HEK293T (cell line): ENCODE measurements around the gene SNAP25.

ENCODE experiments used
- ARNT ChIP-seq: fragments of 450-650 bp; IDR thresholded peaks from 2 replicates; pipeline ENCODE4 v1.6.1; 2017; ENCODE audit warnings: mild to moderate bottlenecking
- BHLHE40 ChIP-seq: fragments of 450-650 bp; IDR thresholded peaks from 2 replicates; pipeline ENCODE4 v1.6.1; 2016; ENCODE audit warnings: mild to moderate bottlenecking, moderate library complexity, borderline replicate concordance
- CTBP1 ChIP-seq: fragments of 450-650 bp; IDR thresholded peaks from 2 replicates; pipeline ENCODE4 v1.6.1; 2016; ENCODE audit warnings: borderline replicate concordance
- ELF4 ChIP-seq: fragments of 450-650 bp; IDR thresholded peaks from 2 replicates; pipeline ENCODE4 v1.6.1; 2017; ENCODE audit warnings: antibody characterized with exemption
- FOXA1 ChIP-seq: fragments of 450-650 bp; IDR thresholded peaks from 2 replicates; pipeline ENCODE4 v1.6.1; 2016; ENCODE audit warnings: mild to moderate bottlenecking
- FOXK2 ChIP-seq: fragments of 450-650 bp; IDR thresholded peaks from 2 replicates; pipeline ENCODE4 v1.6.1; 2016; ENCODE audit warnings: mild to moderate bottlenecking
- FOXM1 ChIP-seq: fragments of 450-650 bp; IDR thresholded peaks from 2 replicates; pipeline ENCODE4 v1.6.1; 2017; ENCODE audit warnings: mild to moderate bottlenecking, borderline replicate concordance
- HDGF ChIP-seq: fragments of 450-650 bp; IDR thresholded peaks from 2 replicates; pipeline ENCODE4 v1.6.1; 2017; ENCODE audit warnings: antibody characterized with exemption, borderline replicate concordance
- LEF1 ChIP-seq: fragments of 450-650 bp; IDR thresholded peaks from 2 replicates; pipeline ENCODE4 v1.6.1; 2017; ENCODE audit warnings: mild to moderate bottlenecking, borderline replicate concordance
- NFRKB ChIP-seq: fragments of 450-650 bp; IDR thresholded peaks from 2 replicates; pipeline ENCODE4 v1.6.1; 2016; ENCODE audit warnings: mild to moderate bottlenecking, moderate library complexity
- SP1 ChIP-seq: fragments of 450-650 bp; IDR thresholded peaks from 2 replicates; pipeline ENCODE4 v1.6.1; 2017
- TARDBP ChIP-seq: fragments of 450-650 bp; IDR thresholded peaks from 2 replicates; pipeline ENCODE4 v1.6.1; 2016
- ZNF384 ChIP-seq: fragments of 450-650 bp; IDR thresholded peaks from 2 replicates; pipeline ENCODE4 v1.6.1; 2016
- TF ChIP-seq, protein P1 (sequence below): fragments of 450-650 bp; IDR thresholded peaks from 2 replicates; pipeline ENCODE4 v1.6.1; 2016

DNA sequence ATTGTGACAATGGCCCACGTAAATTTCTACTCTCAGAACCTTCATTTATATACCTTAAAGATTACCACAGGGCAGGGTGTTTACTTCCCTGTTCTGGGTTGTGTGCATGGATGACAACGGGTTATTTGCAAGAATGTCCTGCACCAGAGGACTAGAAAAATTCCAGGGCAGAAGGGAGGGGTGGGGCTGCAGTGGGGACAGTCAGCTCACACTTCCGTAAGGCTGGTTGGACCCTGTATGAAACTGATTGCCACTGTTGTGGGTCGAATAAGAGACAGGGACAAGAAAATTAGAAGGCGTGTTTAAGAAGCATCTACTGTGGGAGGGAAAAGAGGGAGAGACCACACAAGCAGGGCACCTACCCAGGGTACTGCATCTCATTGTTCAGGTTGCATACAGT is 96.5 kb downstream of the SNAP25 start:
- no peak for TF ChIP-seq LEF1
- TF ChIP-seq FOXM1 = no peak
- TF ChIP-seq ARNT = no peak
- TF ChIP-seq BHLHE40 = no peak
- TF ChIP-seq TARDBP = no peak
- no peak for TF ChIP-seq ZNF384
- TF ChIP-seq FOXA1 = no peak
- no peak for TF ChIP-seq NFRKB
- TF ChIP-seq ELF4 = no peak
- TF ChIP-seq CTBP1 = no peak
- TF ChIP-seq FOXK2 = no peak
- no peak for TF ChIP-seq HDGF
- TF ChIP-seq, protein P1, sequence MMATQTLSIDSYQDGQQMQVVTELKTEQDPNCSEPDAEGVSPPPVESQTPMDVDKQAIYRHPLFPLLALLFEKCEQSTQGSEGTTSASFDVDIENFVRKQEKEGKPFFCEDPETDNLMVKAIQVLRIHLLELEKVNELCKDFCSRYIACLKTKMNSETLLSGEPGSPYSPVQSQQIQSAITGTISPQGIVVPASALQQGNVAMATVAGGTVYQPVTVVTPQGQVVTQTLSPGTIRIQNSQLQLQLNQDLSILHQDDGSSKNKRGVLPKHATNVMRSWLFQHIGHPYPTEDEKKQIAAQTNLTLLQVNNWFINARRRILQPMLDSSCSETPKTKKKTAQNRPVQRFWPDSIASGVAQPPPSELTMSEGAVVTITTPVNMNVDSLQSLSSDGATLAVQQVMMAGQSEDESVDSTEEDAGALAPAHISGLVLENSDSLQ = no peak
- TF ChIP-seq SP1 = no peak
